GM19193 (cell line): ENCODE results near the gene ATP7A.

Experiments
- POLR2A ChIP-seq: IDR thresholded peaks from 4 replicates; pipeline ENCODE4 v1.6.1; 2011; ENCODE audit not compliant: insufficient read depth, insufficient read length; ENCODE audit errors: extremely low read depth

Gene ATP7A

DNA sequence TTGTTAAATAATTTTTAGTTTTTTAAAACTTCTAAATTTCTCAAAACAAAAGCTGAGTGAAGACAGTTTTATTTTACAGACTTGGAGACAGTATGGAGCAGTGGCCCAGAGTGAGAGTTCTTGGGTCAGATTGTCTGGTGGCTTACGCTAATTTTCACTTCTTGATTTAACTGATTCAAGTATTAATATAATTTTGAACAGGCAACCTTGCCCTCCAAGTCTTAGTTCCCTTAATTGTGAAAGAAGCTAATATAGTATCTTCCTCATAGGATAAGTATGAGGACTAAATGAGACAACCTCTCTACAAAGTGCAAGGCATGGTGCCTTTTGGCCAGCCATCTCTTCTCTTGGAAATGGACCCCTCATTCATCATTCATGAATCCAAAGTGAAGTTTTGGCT lies 25.4 kb downstream of the ATP7A start:
- TF ChIP-seq POLR2A, result no peak

DNA sequence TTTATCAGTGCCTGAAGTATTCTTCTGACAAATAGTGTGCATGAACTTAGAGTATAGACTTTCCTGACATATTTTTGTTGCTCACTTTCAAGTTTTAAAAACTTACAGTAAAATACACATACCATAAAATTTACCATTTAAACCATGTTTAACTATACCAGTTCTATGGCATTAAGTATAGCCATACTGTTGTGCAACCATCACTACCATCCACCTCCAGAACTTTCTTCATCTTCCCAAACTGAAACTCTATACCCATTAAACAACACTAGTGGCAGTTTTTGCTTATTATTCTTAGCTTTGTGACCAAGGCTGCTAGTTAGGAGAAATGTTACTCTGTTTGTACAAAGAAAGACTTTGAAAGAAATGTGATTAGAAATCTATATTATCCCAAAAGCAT lies 25.8 kb downstream of the ATP7A start:
- no peak for TF ChIP-seq POLR2A

DNA sequence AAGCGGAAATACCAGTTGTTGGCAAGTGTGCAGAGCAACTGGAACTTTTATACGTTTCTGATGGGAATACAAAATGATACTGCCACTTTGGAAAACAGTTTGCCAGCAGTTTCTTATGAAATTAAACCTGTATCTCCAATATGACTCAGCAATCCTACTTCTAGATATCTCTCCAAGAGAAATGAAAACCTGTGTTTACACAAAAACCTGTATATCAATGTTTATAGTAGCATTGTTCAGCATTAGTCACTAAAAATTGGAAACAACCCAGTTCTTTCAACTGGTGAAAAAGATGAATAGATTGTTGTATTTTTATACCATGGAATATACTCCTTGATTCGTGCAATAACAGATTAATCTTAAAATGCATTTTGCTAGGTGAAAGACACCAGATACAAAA lies 26.8 kb downstream of the ATP7A start:
- TF ChIP-seq POLR2A, result no peak

DNA sequence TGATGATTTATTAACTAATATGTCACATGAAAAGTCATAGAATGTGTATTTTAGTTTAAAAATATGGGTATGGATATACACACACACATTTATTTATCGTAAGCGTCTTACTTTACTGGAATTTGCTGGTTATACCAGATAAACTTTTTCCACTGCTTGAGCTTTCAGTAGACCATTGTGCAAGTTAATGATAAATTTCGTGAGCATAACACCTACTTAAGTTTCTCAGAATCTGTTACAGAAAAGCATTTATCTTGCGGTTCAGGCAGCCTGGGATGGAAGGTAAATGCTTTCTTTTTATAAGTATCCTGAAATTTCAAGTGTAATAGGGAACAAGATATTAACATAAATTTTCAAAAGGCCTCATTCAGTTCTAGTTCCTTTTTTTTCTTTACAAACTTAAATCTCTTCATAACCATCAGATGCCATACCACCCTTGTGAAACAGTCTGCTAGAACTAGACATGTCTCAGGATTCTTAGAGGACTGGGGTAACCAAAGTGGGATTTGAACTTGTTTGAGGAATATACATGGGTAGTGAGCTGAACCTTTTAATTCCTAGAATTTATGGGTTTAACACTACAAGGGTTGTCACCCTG lies 27.7 kb downstream of the ATP7A start:
- no peak for TF ChIP-seq POLR2A

DNA sequence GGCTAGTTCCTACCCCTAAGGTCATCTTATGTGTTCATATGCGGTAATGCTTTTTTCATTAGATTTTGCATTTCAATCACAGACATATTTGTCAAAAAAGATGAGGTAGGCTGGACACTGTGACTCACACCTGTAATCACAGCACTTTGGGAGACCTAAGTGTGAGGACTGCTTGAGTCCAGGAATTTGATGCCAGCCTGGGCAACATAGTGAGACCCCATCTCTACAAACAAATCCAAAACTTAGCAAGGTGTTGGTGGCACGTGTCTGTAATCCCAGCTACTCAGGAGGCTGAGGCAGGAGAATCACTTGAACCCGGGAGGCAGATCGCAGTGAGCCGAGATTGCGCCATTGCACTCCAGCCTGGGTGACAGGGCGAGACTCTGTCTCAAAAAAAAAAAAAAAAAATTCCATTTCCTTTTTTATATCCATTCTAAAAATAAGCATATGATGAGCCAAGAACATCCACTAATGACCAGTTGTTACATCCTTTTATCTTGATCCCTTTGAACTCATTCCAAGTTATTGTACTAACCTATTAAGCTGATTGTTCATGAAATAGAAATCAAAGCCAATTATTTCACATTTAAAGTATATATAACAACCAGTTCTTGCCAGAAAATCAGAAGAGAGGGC lies 35.5 kb downstream of the ATP7A start:
- TF ChIP-seq POLR2A, result no peak

DNA sequence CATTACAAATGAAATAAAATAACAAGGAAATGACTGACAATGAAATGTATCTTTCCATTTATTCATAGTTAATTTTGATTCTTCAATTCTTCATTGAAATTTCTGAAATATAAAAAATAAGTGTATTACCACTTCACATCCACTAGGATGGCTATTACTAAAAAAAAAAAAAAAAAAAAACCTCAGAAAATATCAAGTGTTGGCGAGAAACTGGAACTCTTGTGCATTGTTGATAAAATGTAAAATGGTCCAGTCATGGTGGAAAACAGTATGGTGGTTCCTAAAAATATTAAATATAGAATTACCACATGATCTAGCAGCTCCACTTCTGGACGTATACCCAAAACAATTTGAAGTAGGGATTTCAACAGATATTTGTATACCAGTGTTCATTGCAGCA lies 36.1 kb downstream of the ATP7A start:
- TF ChIP-seq POLR2A, result no peak

DNA sequence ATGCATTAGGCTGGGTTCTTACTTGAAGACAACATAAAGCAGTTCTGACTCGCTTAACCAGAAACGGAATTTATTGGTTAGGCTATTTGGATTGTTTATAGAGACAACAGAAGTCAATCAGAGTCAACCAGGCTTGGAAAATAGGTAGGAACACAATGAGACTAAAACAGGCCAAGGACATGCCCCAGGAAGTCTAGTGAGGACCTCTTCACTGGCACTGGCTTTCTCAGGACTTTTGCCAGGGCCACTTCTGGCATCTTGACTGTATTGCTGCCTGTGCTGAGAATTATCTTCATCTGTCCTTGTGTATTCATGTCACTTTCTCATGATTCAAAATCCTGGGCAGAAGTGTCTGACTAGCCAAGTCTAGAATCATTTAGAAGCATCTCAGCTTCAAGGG lies 39.3 kb downstream of the ATP7A start:
- no peak for TF ChIP-seq POLR2A

DNA sequence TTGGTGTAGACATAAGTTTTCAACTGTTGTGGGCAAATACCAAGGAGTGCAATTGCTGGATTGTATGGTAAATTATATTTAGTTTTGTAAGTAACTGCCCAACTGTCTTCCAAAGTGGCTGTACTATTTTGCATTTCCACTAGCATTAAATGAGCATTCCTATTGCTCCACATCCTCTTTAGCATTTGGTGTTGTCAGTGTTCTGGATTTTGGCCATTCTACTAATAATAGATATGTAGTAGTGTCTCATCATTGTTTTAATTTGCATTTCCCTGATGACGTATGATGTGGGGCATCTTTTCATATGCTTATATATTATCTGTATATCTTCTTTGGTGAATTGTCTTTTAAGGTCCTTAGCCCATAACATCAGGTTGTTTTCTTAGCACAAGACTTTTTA lies 41.7 kb downstream of the ATP7A start:
- no peak for TF ChIP-seq POLR2A

DNA sequence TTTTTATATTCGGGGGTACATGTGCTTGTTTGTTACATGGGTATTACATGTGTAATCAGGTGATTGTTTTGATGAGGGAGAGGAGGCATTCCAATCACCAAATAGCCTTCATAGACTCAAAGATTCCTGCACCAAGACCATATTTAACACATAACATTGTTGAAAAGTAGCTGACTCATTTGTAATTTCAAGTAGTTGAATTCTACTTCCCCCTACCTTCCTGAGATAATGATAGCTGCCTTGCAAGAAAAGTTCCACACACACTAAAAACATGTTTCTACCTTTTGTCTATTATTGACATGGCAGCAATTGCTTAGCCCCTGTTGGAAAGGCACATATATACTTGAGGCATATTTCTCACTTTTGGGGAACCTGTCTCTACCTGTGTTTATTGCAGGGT lies 42.8 kb downstream of the ATP7A start:
- TF ChIP-seq POLR2A, result no peak

DNA sequence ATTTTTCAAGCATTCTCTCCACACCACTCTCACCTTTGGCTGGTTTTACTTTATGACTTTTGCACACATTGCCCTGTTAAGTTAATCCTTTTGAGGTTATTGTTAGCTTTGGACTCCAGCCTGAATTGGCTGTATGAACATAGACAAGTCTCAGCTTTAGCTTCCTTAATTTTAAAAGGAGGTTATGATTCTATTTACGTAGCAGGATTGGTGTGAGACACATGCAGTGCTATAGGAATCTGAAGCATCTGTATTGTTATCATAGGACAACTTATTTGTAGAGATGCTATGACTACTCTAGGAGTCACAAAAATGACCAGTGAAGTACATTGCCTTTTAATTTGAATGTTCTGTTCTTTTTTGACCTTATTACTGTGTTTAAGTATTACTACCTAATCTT lies 43.2 kb downstream of the ATP7A start:
- no peak for TF ChIP-seq POLR2A

DNA sequence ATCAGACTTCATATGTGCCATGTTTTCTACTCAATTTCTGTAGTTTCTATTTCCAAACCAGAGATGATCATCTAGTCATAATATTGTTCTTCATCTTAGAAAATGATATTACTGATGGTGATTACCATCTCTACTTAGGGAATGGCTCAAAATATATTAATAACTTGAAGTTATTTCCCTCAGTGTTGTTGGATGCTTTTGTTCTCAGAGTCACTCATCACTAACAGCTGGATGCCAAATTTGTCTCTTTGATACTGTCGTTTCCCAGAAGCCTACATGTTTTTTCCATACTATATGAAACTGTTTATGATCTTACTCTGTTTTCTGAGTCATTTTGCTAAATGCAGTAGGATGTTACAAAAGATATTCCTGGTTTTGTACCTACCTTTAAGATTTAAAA lies 50.1 kb downstream of the ATP7A start:
- no peak for TF ChIP-seq POLR2A

DNA sequence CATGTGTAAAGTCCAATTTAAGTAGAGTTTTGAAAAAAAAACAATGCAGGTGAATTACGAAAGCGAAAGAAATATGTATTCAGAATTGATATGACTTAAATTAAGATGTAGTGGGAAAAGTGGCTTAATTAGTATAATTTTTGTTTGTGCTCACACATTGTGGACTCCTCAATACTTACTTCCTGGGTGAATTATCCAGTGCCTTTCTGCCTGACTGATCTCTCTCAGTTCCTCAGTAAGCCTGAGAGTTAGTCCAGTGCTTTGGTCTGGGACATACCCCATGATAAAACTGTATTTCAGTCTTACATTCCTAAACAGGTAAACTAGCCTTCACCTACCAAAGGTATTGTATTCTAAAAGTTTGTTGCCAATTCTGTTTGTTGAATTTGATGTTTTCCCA lies 50.6 kb downstream of the ATP7A start:
- no peak for TF ChIP-seq POLR2A

DNA sequence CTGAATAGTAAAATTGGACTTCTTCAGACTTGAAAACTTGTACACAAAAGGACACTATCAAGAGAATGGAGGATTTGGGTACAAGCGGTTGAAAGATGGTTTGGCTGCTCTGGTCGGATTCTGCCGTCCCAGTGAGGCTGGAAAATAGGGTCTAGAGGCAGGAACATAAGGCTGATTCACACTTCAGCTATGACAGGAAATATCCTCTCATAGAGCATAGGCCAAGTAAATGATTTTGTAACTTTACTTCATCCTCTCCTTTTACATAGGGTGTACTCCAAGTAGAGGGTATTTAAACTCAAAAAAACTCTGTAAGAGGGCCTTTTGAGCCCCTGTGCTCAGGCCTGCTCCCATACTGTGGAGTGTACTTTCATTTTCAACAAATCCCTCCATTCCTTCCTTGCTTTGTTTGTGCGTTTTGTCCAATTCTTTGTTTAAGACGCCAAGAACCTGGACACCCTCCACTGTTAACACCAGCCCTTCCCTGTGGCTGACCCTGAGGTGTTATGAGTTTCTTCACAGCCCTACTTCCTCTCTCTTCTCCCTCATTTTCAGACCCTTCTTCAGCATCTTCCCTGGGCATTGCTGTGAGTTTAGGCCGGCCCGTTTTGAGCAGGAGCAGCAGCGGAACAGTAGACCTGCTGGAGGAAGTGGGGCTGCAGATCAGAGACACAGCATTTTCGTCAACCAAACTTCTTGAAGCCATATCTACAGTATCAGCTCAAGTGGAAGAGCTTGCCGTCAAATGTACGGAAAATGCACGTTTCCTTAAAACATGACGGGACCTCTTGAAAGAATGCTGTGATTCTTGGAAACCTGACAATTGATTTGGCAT lies 51.8 kb downstream of the ATP7A start:
- TF ChIP-seq POLR2A, result no peak

DNA sequence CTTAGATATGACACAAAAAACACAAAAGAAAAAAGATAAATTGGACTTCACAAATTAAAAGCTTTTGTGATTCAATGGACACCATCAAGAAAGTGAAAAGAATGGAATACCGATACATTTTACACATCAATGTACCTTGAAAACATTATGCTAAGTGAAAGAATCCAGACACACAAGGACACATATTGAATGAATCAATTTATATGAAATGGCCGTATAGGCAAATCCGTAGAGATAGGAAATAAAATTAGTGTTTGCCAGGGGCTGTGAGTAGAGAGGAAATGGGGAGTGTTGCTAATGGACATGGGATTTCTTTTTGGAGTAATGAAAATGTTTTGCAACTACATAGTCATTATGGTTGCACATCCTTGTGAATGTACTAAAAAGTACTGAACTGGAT lies 55.9 kb downstream of the ATP7A start:
- no peak for TF ChIP-seq POLR2A

DNA sequence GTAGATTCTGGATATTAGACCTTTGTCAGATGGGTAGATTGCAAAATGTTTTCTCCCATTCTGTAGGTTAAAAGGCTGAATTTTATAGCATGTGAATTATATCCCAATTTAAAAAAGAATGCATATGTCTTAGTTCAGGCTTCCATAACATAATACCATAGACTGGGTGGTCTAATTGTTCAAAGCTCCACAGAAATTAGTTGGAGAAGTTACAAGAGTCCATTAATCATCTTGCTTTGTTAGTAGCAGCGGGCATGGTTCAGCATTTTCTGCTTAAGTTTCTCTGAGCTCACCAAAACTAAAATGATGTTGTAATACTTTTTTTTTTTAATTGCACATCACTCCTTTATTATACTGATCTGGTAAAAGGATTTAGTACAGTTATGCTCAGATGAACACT lies 57.1 kb downstream of the ATP7A start:
- TF ChIP-seq POLR2A, result no peak

DNA sequence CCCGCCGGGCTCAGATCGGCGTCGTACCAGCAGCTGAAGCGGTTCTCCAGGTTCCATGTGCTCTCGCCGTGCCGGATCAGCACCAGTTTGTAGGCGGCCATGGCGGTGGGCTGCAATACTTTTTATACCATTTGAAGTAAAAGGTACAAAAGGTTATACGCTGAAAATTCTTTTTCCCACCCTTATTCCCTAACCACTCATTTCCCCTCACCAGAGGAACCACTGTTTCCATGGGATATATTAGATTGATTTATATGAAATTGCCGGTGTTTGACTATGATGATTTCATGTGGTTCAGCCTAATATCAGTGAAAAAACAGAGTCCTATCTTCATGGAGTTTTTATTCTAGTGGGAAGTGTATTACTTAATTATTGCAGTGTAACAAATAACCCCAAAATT lies 59.0 kb downstream of the ATP7A start, which contains the start of gene PGAM4:
Gene PGAM4, minus strand, starts transcription at position 101 of the 400 bp plus-strand sequence. Its CDS starts 0 bp downstream, at position 101.
- TF ChIP-seq POLR2A, result no peak
